Activated T-cell treated with anti-CD3 and anti-CD28 coated beads, Interleukin-2, amount 50 U/mL, for 72 hours (primary cell): ENCODE measurements around the gene RPL27A. TPM values are rescaled to one million over a fixed set of nuclear protein-coding genes. Genes with fewer than 3 reads are reported as not detected.

Experiments
- ATAC-seq, 2 donors: fragments of 150-1000 bp; cut with Tn5 transposase; replicated peaks in 1 of 2; 2 replicates each; pipeline ENCODE4 v1.10.0; 2021; ENCODE audit warnings: moderate library complexity in 2 of 2, mild to moderate bottlenecking in 1 of 2
- DNase-seq, 2 donors: peaks; one replicate each; pipeline ENCODE4 v3.0.0; 2021 to 2022; ENCODE audit warnings: mixed read lengths in 1 of 2
- H3K27ac Mint-ChIP-seq: one replicate; pipeline ENCODE4 v1.8.0; 2022; ENCODE audit warnings: mild to moderate bottlenecking, moderate library complexity, mixed read lengths
- H3K27me3 Mint-ChIP-seq: one replicate; pipeline ENCODE4 v1.8.0; 2022; ENCODE audit warnings: low read depth, mixed read lengths
- H3K36me3 Mint-ChIP-seq, 2 donors: one replicate each; pipeline ENCODE4 v1.8.0; 2022; ENCODE audit warnings: mixed read lengths in 2 of 2, mild to moderate bottlenecking in 1 of 2; ENCODE audit not compliant: insufficient read depth in 2 of 2
- H3K4me1 Mint-ChIP-seq: one replicate; pipeline ENCODE4 v1.8.0; 2022; ENCODE audit warnings: low read depth, mixed read lengths
- H3K4me3 Mint-ChIP-seq, 2 donors: one replicate each; pipeline ENCODE4 v1.8.0; 2022; ENCODE audit warnings: mild to moderate bottlenecking in 2 of 2, mixed read lengths in 2 of 2, moderate library complexity in 2 of 2
- H3K9me3 Mint-ChIP-seq, 2 donors: one replicate each; pipeline ENCODE4 v1.8.0; 2022; ENCODE audit warnings: mixed read lengths in 2 of 2
- total RNA-seq, 2 donors: library from RNA; stranded (reverse); gene quantifications; one replicate each; pipeline ENCODE4 v1.2.3, GENCODE V29; 2022

Gene RPL27A
- total RNA-seq, 2 donors from 2014 or later, result 1,081 to 1,146 TPM

- no peak overlapping the region for H3K4me3 Mint-ChIP-seq
- no peaks in the 10 kb centered on the region for H3K36me3 Mint-ChIP-seq
- no peak for ATAC-seq
- no peak for DNase-seq
- peaks cover 5% of the 10 kb centered on the region for H3K27me3 Mint-ChIP-seq
- H3K4me1 Mint-ChIP-seq, result peaks cover 7% of the 10 kb centered on the region
- H3K9me3 Mint-ChIP-seq, result no peaks in the 10 kb centered on the region
- no peak overlapping the region for H3K27ac Mint-ChIP-seq
These were observed 39.3 kb downstream of the RPL27A start for GRCh38 chr11:8721609-8722500.

DNA sequence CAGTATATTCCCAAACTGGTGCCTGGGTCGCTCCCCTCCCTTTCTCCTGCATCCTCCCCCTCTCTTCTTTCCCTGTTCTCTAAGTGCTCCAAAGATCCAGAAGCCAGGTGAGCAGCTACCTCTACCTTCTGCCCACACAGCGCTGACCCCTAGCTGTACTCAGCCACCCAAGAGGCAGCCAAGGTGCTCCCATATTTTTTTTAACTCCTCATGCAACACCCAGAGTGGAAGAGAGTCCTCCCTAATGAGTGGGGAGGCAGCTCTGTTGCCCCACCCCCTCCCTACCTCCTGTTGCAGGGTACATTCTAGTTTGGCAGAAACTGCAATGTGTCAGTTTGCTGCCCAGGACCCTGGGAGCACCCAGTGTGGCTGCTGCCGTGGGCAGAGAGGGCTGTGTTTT lies 40.2 kb downstream of the RPL27A start:
- no peak for DNase-seq
- ATAC-seq, result no peak

DNA sequence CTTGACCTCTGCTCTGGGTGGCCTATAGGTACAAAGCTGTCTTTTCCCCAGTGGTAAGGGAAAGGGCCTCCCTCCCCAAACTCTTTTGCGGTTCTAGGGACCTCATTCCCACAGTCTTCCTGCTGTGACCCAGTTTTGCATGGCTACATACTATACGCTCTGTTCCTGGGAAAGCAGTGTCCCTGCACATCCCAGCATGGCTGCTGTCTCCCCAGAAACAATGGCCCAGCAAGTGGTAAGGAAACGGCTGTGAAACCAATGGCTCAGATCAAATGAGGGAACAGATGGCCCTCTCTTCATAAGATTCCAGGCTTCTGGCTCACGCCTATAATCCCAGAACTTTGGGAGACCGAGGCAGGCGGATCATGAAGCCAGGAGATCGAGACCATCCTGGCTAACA lies 41.1 kb downstream of the RPL27A start:
- Mint-ChIP-seq H3K36me3 (no peaks in the 10 kb centered on the region), H3K4me1 (no peaks in the 10 kb centered on the region), H3K9me3 (no peaks in the 10 kb centered on the region), H3K27ac (no peak overlapping the region), H3K27me3 (peaks cover 12% of the 10 kb centered on the region), H3K4me3 (no peak overlapping the region)
- ATAC-seq (no peak), DNase-seq (no peak)

More for the DNA sequence above, 40.2 kb downstream of the RPL27A start:
- Mint-ChIP-seq H3K27ac (no peak overlapping the region), H3K4me1 (no peaks in the 10 kb centered on the region), H3K36me3 (no peaks in the 10 kb centered on the region), H3K4me3 (no peak overlapping the region), H3K9me3 (no peaks in the 10 kb centered on the region), H3K27me3 (peaks cover 12% of the 10 kb centered on the region)

DNA sequence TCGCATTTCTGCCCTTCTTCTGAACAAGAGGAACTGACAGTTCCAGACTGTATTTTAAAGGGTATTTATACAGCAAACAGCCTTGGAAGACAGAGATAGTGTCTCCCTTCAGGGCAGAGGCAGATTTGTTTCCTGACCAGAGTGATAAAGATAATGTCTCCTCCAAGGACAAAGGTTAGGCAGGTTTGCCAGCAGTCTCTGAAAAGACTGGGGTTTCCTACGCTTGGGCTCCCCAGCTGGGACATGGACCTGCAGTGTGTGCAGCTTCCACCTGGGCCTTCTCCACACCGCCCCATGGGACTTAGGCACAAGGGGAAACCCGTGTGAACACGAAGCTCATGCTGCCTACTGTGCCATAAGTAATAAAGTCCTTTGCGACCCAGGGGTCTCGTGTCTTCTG lies 42.1 kb downstream of the RPL27A start:
- Mint-ChIP-seq H3K9me3 (no peaks in the 10 kb centered on the region), H3K27me3 (peaks cover 12% of the 10 kb centered on the region), H3K36me3 (no peaks in the 10 kb centered on the region), H3K4me3 (no peak overlapping the region), H3K27ac (no peak overlapping the region), H3K4me1 (no peaks in the 10 kb centered on the region)
- ATAC-seq, result no peak
- DNase-seq, result no peak

DNA sequence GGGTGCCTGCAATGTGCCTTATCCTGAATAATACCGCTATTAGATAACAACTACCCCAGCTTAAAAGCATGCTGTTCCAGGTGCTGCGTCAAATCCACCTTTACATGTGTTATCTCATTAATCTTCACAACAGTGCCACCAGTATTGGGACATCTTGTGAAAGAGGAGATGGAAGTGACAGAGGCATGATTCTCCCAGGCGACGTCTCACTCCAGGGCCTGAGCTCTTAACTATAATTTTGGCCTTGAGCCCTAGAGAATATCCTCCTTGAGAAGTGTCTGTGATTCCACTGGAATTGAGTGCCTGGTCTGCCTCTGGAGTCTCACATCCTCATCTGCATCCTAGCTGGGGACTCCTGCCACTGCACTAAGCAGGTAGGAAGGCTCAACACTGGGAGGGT lies 43.8 kb downstream of the RPL27A start:
- DNase-seq (no peak), ATAC-seq (no peak)
- Mint-ChIP-seq H3K4me3 (no peak overlapping the region), H3K9me3 (no peaks in the 10 kb centered on the region), H3K27ac (no peak overlapping the region), H3K4me1 (no peaks in the 10 kb centered on the region), H3K27me3 (peaks cover 12% of the 10 kb centered on the region), H3K36me3 (no peaks in the 10 kb centered on the region)

- H3K27me3 Mint-ChIP-seq, result peaks cover 12% of the 10 kb centered on the region
- ATAC-seq (no peak), DNase-seq (no peak)
- no peaks in the 10 kb centered on the region for H3K36me3 Mint-ChIP-seq
- no peak overlapping the region for H3K27ac Mint-ChIP-seq
- H3K9me3 Mint-ChIP-seq, result no peaks in the 10 kb centered on the region
- no peaks in the 10 kb centered on the region for H3K4me1 Mint-ChIP-seq
- no peak overlapping the region for H3K4me3 Mint-ChIP-seq
These were observed 46.0 kb downstream of the RPL27A start for GRCh38 chr11:8728563-8728962.

GRCh38 chr11:8729067-8729466 lies 46.5 kb downstream of the RPL27A start:
- Mint-ChIP-seq H3K27ac (no peak overlapping the region), H3K4me3 (no peak overlapping the region), H3K36me3 (no peaks in the 10 kb centered on the region)

GRCh38 chr11:8729837-8730696 lies 47.5 kb downstream of the RPL27A start:
- ATAC-seq, result no peak
- Mint-ChIP-seq H3K27ac (no peak overlapping the region), H3K9me3 (no peaks in the 10 kb centered on the region), H3K4me1 (no peaks in the 10 kb centered on the region), H3K4me3 (no peak overlapping the region), H3K36me3 (no peaks in the 10 kb centered on the region), H3K27me3 (peaks cover 12% of the 10 kb centered on the region)
- no peak for DNase-seq

More at GRCh38 chr11:8729067-8729466, 46.5 kb downstream of the RPL27A start:
- ATAC-seq (no peak), DNase-seq (no peak)
- no peaks in the 10 kb centered on the region for H3K4me1 Mint-ChIP-seq
- peaks cover 12% of the 10 kb centered on the region for H3K27me3 Mint-ChIP-seq
- no peaks in the 10 kb centered on the region for H3K9me3 Mint-ChIP-seq

GRCh38 chr11:8730697-8731020 lies 48.1 kb downstream of the RPL27A start:
- Mint-ChIP-seq H3K4me3 (no peak overlapping the region), H3K27me3 (peaks cover 12% of the 10 kb centered on the region), H3K27ac (no peak overlapping the region), H3K36me3 (no peaks in the 10 kb centered on the region), H3K9me3 (no peaks in the 10 kb centered on the region), H3K4me1 (no peaks in the 10 kb centered on the region)
- no peak for DNase-seq
- ATAC-seq, result no peak

DNA sequence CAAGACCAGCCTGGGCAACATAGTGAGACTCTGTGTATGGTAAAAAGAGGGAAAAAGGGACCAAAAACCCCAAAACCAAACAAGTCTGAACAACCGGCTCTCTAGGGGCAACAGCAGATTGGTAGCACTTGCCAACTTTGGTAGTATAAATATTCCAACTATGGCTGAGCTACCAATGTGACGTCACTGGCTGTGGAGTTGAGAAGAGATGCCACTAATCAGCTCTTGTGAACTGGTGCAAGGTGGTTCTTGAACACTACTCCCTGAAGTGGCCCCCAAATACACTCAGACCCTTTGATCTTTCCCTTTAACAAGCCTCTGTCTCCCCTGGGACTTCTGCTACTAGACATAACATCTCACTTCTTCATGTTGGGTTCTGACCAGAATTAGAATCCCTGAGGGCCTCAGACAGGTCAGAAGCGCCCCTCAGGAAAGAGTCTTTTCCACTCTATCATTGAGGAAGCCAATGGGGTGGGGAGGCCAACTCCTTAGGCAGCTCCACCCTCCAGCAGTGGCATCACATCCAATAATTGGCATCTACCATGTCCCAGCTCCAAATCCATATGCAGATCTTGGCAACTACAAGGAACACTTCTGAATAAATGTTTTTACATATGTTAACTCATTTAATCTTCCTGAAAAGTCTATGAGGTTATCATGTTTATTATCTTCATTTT lies 49.2 kb downstream of the RPL27A start:
- no peak for ATAC-seq

DNA sequence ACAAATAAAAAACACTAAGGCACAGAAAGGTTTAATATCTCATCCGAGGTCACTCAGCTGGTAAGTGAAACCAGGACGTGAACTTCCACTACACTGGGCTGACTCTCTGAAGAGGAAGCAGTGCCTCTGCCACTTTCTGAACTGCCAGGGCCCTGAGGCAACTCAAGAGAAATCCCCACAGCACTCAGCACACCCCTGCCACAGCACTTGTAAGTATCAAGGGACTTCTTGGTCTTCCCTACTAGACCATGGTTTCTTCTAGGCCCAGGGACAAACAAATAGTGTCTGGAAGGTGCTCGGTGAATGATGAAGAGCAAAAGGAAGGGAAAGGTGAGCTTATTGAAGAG lies 49.7 kb downstream of the RPL27A start:
- H3K4me1 Mint-ChIP-seq, result no peaks in the 10 kb centered on the region
- DNase-seq (no peak), ATAC-seq (no peak)
- H3K9me3 Mint-ChIP-seq, result no peaks in the 10 kb centered on the region
- H3K4me3 Mint-ChIP-seq, result no peak overlapping the region
- H3K27me3 Mint-ChIP-seq, result peaks cover 3% of the 10 kb centered on the region
- no peak overlapping the region for H3K27ac Mint-ChIP-seq
- H3K36me3 Mint-ChIP-seq, result no peaks in the 10 kb centered on the region

More for the DNA sequence above, 49.2 kb downstream of the RPL27A start:
- H3K4me1 Mint-ChIP-seq, result no peaks in the 10 kb centered on the region
- H3K36me3 Mint-ChIP-seq, result no peaks in the 10 kb centered on the region
- no peaks in the 10 kb centered on the region for H3K9me3 Mint-ChIP-seq
- no peak overlapping the region for H3K27ac Mint-ChIP-seq
- no peak for DNase-seq
- H3K4me3 Mint-ChIP-seq, result no peak overlapping the region
- H3K27me3 Mint-ChIP-seq, result peaks cover 8% of the 10 kb centered on the region

- Mint-ChIP-seq H3K4me3 (no peak overlapping the region), H3K36me3 (no peaks in the 10 kb centered on the region), H3K27ac (no peak overlapping the region), H3K27me3 (no peaks in the 10 kb centered on the region), H3K4me1 (no peaks in the 10 kb centered on the region), H3K9me3 (no peaks in the 10 kb centered on the region)
- no peak for DNase-seq
- ATAC-seq, result no peak
These were observed 50.2 kb downstream of the RPL27A start for GRCh38 chr11:8732748-8733241.

DNA sequence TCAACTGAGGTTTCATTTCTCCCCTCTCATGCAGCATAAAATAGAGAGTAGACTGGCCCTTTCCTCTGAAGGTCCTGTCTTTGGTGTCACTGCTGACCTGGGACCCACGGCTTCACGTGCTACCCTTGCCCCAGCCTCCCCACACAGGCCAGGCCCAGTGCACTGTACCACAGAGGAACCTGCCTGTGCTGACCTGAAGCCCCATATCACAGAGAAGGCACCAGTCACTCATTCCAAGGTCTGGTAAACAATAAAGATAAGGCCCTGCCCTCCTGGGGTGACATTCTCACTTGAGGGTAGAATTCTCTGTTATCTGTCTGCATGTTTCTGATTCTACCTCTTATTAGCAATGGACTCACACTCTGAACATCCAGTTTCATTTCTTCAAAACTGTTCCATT lies 51.3 kb downstream of the RPL27A start:
- H3K9me3 Mint-ChIP-seq, result no peaks in the 10 kb centered on the region
- ATAC-seq (no peak), DNase-seq (no peak)
- no peaks in the 10 kb centered on the region for H3K4me1 Mint-ChIP-seq
- H3K4me3 Mint-ChIP-seq, result no peak overlapping the region
- H3K36me3 Mint-ChIP-seq, result no peaks in the 10 kb centered on the region
- no peaks in the 10 kb centered on the region for H3K27me3 Mint-ChIP-seq
- H3K27ac Mint-ChIP-seq, result no peak overlapping the region
